HL-60 (cell line): ENCODE data around the gene PKP3.
"Not testable (repeated sequence)": the region's sequence is repeated elsewhere in the genome, so short reads cannot be mapped to it uniquely, and the experiment has no call there.

ENCODE experiments used
- POLR2AphosphoS5 ChIP-seq: IDR thresholded peaks from 2 replicates; pipeline ENCODE4 v1.6.1; 2012; ENCODE audit warnings: low read depth
- TF ChIP-seq, protein P1 (sequence below): IDR thresholded peaks from one replicate; pipeline ENCODE4 v1.5.1; 2011; ENCODE audit warnings: low read length, control low read depth, inconsistent platforms; ENCODE audit not compliant: insufficient read depth

DNA sequence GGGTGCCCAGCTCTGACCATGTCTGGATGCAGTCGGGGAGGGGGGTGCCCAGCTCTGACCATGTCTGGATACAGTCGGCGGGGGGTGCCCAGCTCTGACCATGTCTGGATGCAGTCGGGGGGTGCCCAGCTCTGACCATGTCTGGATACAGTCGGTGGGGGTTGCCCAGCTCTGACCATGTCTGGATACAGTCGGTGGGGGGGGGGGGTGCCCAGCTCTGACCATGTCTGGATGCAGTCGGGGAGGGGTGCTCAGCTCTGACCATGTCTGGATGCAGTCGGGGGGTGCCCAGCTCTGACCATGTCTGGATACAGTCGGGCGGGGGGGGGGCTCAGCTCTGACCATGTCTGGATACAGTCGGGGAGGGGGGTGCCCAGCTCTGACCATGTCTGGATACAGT lies 17.5 kb downstream of the PKP3 start:
- TF ChIP-seq, protein P1, sequence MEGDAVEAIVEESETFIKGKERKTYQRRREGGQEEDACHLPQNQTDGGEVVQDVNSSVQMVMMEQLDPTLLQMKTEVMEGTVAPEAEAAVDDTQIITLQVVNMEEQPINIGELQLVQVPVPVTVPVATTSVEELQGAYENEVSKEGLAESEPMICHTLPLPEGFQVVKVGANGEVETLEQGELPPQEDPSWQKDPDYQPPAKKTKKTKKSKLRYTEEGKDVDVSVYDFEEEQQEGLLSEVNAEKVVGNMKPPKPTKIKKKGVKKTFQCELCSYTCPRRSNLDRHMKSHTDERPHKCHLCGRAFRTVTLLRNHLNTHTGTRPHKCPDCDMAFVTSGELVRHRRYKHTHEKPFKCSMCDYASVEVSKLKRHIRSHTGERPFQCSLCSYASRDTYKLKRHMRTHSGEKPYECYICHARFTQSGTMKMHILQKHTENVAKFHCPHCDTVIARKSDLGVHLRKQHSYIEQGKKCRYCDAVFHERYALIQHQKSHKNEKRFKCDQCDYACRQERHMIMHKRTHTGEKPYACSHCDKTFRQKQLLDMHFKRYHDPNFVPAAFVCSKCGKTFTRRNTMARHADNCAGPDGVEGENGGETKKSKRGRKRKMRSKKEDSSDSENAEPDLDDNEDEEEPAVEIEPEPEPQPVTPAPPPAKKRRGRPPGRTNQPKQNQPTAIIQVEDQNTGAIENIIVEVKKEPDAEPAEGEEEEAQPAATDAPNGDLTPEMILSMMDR = not testable (repeated sequence)
- not testable (repeated sequence) for TF ChIP-seq POLR2AphosphoS5
